Testis (tissue), 2 donors: ENCODE results near the gene MACROD2.

Experiments used
- POLR2A ChIP-seq: fragments of 450-650 bp; IDR thresholded peaks from one replicate; pipeline ENCODE4 v1.6.1; 2017; ENCODE audit warnings: antibody characterized with exemption, mild to moderate bottlenecking, moderate library complexity
- TF ChIP-seq, protein P1 (sequence below), 3 experiments: fragments of 450-650 bp in 2 of 3; fragments of 200-600 bp in 1 of 3; sonication (generic) in 1 of 3; IDR thresholded peaks; one replicate each; pipeline ENCODE4 v1.5.1; 2016 to 2019; ENCODE audit warnings: antibody characterized with exemption in 3 of 3, mild to moderate bottlenecking in 2 of 3, moderate library complexity in 1 of 3

DNA sequence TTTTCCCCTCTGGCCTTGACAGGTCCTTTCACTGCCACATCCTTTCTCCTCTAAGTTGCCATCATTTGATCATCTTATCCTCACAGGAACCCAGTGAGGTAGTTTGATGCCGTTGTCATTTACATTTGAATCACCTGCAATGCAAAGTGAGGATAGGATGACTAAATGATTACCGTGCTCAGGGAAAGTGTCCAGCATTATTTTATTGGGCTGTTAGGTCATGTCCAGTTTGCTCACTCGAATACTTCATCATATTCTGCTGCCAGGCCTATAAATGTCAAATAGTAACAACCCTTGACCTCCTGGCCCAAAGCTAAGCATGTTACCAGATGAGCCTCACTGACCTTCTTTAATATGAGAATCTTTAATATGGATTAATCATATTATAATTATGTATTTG lies 1410.8 kb downstream of the MACROD2 start:
- TF ChIP-seq, protein P1, sequence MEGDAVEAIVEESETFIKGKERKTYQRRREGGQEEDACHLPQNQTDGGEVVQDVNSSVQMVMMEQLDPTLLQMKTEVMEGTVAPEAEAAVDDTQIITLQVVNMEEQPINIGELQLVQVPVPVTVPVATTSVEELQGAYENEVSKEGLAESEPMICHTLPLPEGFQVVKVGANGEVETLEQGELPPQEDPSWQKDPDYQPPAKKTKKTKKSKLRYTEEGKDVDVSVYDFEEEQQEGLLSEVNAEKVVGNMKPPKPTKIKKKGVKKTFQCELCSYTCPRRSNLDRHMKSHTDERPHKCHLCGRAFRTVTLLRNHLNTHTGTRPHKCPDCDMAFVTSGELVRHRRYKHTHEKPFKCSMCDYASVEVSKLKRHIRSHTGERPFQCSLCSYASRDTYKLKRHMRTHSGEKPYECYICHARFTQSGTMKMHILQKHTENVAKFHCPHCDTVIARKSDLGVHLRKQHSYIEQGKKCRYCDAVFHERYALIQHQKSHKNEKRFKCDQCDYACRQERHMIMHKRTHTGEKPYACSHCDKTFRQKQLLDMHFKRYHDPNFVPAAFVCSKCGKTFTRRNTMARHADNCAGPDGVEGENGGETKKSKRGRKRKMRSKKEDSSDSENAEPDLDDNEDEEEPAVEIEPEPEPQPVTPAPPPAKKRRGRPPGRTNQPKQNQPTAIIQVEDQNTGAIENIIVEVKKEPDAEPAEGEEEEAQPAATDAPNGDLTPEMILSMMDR (IDR thresholded peaks at IDR 0.05) = no peak
- TF ChIP-seq POLR2A = no peak
